Measurements from ENCODE around the gene INPP5A. TPM values are rescaled to one million over a fixed set of nuclear protein-coding genes. Genes with fewer than 3 reads are reported as not detected.

Gene INPP5A
- total RNA-seq, 1 experiment from 2014 or later = 12.3 TPM

DNA sequence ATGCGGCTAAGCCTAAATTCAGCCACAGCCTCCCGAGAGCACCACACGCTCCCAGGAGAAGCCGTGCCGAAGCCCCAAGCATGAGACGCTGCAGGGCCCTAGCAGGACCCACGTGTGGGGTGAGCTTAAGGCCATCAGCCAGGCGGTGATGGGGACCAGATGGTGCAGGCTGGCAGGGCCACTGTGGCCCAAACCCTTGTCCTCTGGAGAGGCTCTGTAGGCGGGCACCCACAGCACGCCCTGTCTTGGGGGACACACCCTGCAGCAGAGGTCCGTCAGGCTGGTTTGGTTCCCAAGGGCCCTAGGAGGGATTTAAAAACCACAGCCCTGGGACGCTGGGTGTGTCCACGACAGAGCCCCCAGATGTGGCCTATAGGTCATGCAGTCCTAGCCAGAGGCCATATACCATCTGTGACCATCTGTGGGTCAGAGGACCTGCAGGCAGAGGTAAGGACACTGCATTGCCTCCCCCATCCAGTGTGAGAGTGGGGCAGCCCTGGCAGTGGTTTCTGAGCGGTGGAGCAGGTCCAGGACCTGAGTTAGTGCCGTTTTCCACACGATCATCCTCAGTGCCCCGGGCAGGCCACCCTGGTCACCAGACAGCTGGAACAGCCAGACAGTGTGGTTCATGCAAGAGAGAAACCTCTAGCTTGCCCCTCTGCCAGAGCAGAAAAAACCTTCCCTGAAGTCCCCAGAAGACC is 39.6 kb upstream of the INPP5A start:
- H3K9me3 ChIP-seq (ENCODE audit: control insufficient read depth in 1 of 2, insufficient read depth in 1 of 2, low read depth in 1 of 2, low read length in 2 of 2) = no peaks in the 10 kb centered on the region
- H3K4me2 ChIP-seq (ENCODE audit: low read length) = no peak overlapping the region
- DNase-seq (ENCODE audit: low read depth, low spot score) (no peak), ATAC-seq (no peak)
- no peaks in the 10 kb centered on the region for H3K27me3 ChIP-seq (ENCODE audit: insufficient read depth, low read length)
- TF ChIP-seq EZH2 (IDR thresholded peaks at IDR 0.05) = no peak
- TF ChIP-seq EZH2phosphoT487 (IDR thresholded peaks at IDR 0.05; ENCODE audit: borderline replicate concordance) = no peak
- TF ChIP-seq CEBPB (IDR thresholded peaks at IDR 0.05; ENCODE audit: low read depth) = no peak
- no peak for TF ChIP-seq RAD21 (IDR thresholded peaks at IDR 0.05; ENCODE audit: low read depth)
- no peak for TF ChIP-seq POLR2A (IDR thresholded peaks at IDR 0.05; ENCODE audit: borderline replicate concordance, extremely low read depth, insufficient read depth, insufficient read length)
- no peak for TF ChIP-seq YY1 (IDR thresholded peaks at IDR 0.05; ENCODE audit: extremely low read depth, insufficient replicate concordance, low read depth, low read length)
- TF ChIP-seq ZNF274 (IDR thresholded peaks at IDR 0.05; ENCODE audit: low read depth, low read length) = no peak
- TF ChIP-seq, protein P1, sequence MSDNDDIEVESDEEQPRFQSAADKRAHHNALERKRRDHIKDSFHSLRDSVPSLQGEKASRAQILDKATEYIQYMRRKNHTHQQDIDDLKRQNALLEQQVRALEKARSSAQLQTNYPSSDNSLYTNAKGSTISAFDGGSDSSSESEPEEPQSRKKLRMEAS (IDR thresholded peaks at IDR 0.05) = no peak
- TF ChIP-seq, protein P2, sequence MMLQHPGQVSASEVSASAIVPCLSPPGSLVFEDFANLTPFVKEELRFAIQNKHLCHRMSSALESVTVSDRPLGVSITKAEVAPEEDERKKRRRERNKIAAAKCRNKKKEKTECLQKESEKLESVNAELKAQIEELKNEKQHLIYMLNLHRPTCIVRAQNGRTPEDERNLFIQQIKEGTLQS (IDR thresholded peaks at IDR 0.05) = no peak
- TF ChIP-seq EGR1 (IDR thresholded peaks at IDR 0.05; ENCODE audit: low read depth) = no peak
- TF ChIP-seq ZFX (IDR thresholded peaks at IDR 0.05) = no peak
- no peak for TF ChIP-seq SIN3A (IDR thresholded peaks at IDR 0.05; ENCODE audit: low read depth)
- TF ChIP-seq TCF7L2 (IDR thresholded peaks at IDR 0.05; ENCODE audit: borderline replicate concordance, extremely low read depth, insufficient read depth, insufficient read length) = no peak
- no peak for TF ChIP-seq ELF1 (IDR thresholded peaks at IDR 0.05; ENCODE audit: borderline replicate concordance, low read depth)
- TF ChIP-seq, protein P3, sequence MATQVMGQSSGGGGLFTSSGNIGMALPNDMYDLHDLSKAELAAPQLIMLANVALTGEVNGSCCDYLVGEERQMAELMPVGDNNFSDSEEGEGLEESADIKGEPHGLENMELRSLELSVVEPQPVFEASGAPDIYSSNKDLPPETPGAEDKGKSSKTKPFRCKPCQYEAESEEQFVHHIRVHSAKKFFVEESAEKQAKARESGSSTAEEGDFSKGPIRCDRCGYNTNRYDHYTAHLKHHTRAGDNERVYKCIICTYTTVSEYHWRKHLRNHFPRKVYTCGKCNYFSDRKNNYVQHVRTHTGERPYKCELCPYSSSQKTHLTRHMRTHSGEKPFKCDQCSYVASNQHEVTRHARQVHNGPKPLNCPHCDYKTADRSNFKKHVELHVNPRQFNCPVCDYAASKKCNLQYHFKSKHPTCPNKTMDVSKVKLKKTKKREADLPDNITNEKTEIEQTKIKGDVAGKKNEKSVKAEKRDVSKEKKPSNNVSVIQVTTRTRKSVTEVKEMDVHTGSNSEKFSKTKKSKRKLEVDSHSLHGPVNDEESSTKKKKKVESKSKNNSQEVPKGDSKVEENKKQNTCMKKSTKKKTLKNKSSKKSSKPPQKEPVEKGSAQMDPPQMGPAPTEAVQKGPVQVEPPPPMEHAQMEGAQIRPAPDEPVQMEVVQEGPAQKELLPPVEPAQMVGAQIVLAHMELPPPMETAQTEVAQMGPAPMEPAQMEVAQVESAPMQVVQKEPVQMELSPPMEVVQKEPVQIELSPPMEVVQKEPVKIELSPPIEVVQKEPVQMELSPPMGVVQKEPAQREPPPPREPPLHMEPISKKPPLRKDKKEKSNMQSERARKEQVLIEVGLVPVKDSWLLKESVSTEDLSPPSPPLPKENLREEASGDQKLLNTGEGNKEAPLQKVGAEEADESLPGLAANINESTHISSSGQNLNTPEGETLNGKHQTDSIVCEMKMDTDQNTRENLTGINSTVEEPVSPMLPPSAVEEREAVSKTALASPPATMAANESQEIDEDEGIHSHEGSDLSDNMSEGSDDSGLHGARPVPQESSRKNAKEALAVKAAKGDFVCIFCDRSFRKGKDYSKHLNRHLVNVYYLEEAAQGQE (IDR thresholded peaks at IDR 0.05; ENCODE audit: low read depth) = no peak
- TF ChIP-seq SRF (IDR thresholded peaks at IDR 0.05; ENCODE audit: low read depth) = no peak
- no peak overlapping the region for H3K27ac ChIP-seq (ENCODE audit: low read depth, low read length)
- H2AFZ ChIP-seq (ENCODE audit: low read depth, low read length, poor library complexity, severe bottlenecking) = no peak overlapping the region
- no peaks in the 10 kb centered on the region for H3K9me2 ChIP-seq (ENCODE audit: insufficient read depth)
- no peaks in the 10 kb centered on the region for H4K20me1 ChIP-seq (ENCODE audit: insufficient read depth)
- POLR2A ChIA-PET = no interaction called here
- no peak overlapping the region for H3K9ac ChIP-seq (ENCODE audit: low read length)
- RAD21 ChIA-PET (ENCODE audit: low non-redundant PET in 1 of 2, low total read pairs in 2 of 2, uncharacterized antibody in 2 of 2, unreplicated experiment in 2 of 2) = no interaction called here
- no peaks in the 10 kb centered on the region for H3K4me1 ChIP-seq (ENCODE audit: control insufficient read depth in 1 of 2, insufficient read depth in 2 of 2, low read length in 2 of 2)
- H3K4me3 ChIP-seq (replicated peaks in 1 of 2; ENCODE audit: low read depth in 1 of 2, low read length in 2 of 2) = no peak overlapping the region
- no TSS peak for BruUV-seq (replicated peaks)
- intact Hi-C loops (cut with micrococcal nuclease) = no loop called here
- no peaks in the 10 kb centered on the region for H3K36me3 ChIP-seq (ENCODE audit: control insufficient read depth in 1 of 2, insufficient read depth in 2 of 2, low read length in 2 of 2)
- H3K79me2 ChIP-seq (ENCODE audit: insufficient read depth, low read length) = no peaks in the 10 kb centered on the region
- CTCF ChIA-PET = no interaction called here
